GM10248 (cell line): ENCODE results near the gene GPR31.
"Not testable (repeated sequence)": the region's sequence is repeated elsewhere in the genome, so short reads cannot be mapped to it uniquely, and the experiment has no call there.

ENCODE experiments used
- CTCF ChIA-PET: fragments of 300-600 bp; sonication (Branson Sonifier 250); formaldehyde crosslinking; extraction: SDS; loops from one replicate; lab custom pipeline; 2021; ENCODE audit warnings: antibody characterized with exemption; lab: Yijun Ruan, JAX
- POLR2A ChIA-PET: fragments of 350-650 bp; sonication (Branson Sonifier 250); formaldehyde crosslinking; extraction: SDS; loops from one replicate; lab custom pipeline; 2020; ENCODE audit warnings: antibody characterized with exemption; lab: Yijun Ruan, JAX
- DNase-seq: peaks from one replicate; pipeline ENCODE4 v3.0.0; 2012; ENCODE audit errors: extremely low spot score
- CTCF ChIP-seq: IDR thresholded peaks from 2 replicates; pipeline ENCODE4 v1.5.1; 2012; ENCODE audit warnings: mild to moderate bottlenecking, low read depth; ENCODE audit errors: extremely low read depth, missing control alignments, control extremely low read depth

GPR31 gene

GRCh38 chr6:167180086-167180485 lies 22.3 kb upstream of the GPR31 start:
- CTCF ChIA-PET, POLR2A ChIA-PET, DNase-seq: not testable (repeated sequence)

GRCh38 chr6:167178896-167179655 lies 21.3 kb upstream of the GPR31 start:
- DNase-seq, POLR2A ChIA-PET, CTCF ChIA-PET: not testable (repeated sequence)

- CTCF ChIA-PET, POLR2A ChIA-PET, DNase-seq: not testable (repeated sequence)
Observed at GRCh38 chr6:167177271-167177670, 19.5 kb upstream of the GPR31 start.

- DNase-seq, CTCF ChIA-PET, POLR2A ChIA-PET: not testable (repeated sequence)
Observed at GRCh38 chr6:167172011-167172410, 14.2 kb upstream of the GPR31 start.

- DNase-seq, POLR2A ChIA-PET, CTCF ChIA-PET: not testable (repeated sequence)
Observed at GRCh38 chr6:167171300-167171699, 13.5 kb upstream of the GPR31 start.

- POLR2A ChIA-PET, DNase-seq, CTCF ChIA-PET: not testable (repeated sequence)
Observed at GRCh38 chr6:167169867-167170266, 12.1 kb upstream of the GPR31 start.

- POLR2A ChIA-PET, CTCF ChIA-PET, DNase-seq: not testable (repeated sequence)
Observed at GRCh38 chr6:167168296-167168695, 10.5 kb upstream of the GPR31 start.

- CTCF ChIA-PET, DNase-seq, POLR2A ChIA-PET: not testable (repeated sequence)
Observed at GRCh38 chr6:167167699-167168098, 9.9 kb upstream of the GPR31 start.

- no peak for TF ChIP-seq CTCF
- no peak for DNase-seq
- ChIA-PET CTCF (interaction anchor here (0.9 to 2.1 kb wide), 3 partner anchors 10 to 391 kb away, joined by 3 to 6 read pairs (median 5); no protein-coding TSS in a partner anchor), POLR2A (no interaction called here)
Observed at GRCh38 chr6:167165858-167166471, 8.2 kb upstream of the GPR31 start.

GRCh38 chr6:167164261-167164660 lies 6.5 kb upstream of the GPR31 start:
- POLR2A ChIA-PET, result no interaction called here
- CTCF ChIA-PET, result no interaction called here
- no peak for TF ChIP-seq CTCF
- no peak for DNase-seq

- ChIA-PET CTCF (interaction anchor here (1.1 kb wide), 1 partner anchor 389 kb away, joined by 4 read pairs; no protein-coding TSS in a partner anchor), POLR2A (no interaction called here)
- no peak for DNase-seq
- no peak for TF ChIP-seq CTCF
Observed at GRCh38 chr6:167163476-167164011, 5.8 kb upstream of the GPR31 start.
